Measurements from ENCODE around the gene KCNMA1. TPM values are rescaled to one million over a fixed set of nuclear protein-coding genes. Genes with fewer than 3 reads are reported as not detected.

KCNMA1 gene
- total and polyA plus RNA-seq, 10 of the 15 experiments (the other 5 are each of a cell fraction or from before 2014, with no cell fraction given), result 8.5 to 77.0 (median 21.3) TPM

- no peak for FAIRE-seq
- Histone ChIP-seq H2AFZ (ENCODE audit: control insufficient read depth, low read depth, low read length) (no peak overlapping the region), H3K79me2 (ENCODE audit: control insufficient read depth, insufficient read depth, low read length) (no peaks in the 10 kb centered on the region), H4K20me1 (ENCODE audit: control insufficient read depth, insufficient read depth) (no peaks in the 10 kb centered on the region), H3K27me3 (replicated peaks in 1 of 2; ENCODE audit: control insufficient read depth in 2 of 2, insufficient read depth in 2 of 2, low read length in 1 of 2) (no peaks in the 10 kb centered on the region; a peak in 1 of 4 replicates), H3K36me3 (ENCODE audit: control insufficient read depth in 2 of 2, insufficient read depth in 2 of 2, low read length in 1 of 2) (no peaks in the 10 kb centered on the region; a peak in 1 of 4 replicates), H3K9me3 (replicated peaks; ENCODE audit: control insufficient read depth, insufficient read depth, low read length) (no peaks in the 10 kb centered on the region; the same call in 2 of the 3 replicates), H3K4me1 (ENCODE audit: control insufficient read depth, insufficient read depth, low read length) (no peaks in the 10 kb centered on the region), H3K4me2 (ENCODE audit: control insufficient read depth, insufficient read depth) (no peak overlapping the region), H3K9ac (ENCODE audit: control insufficient read depth, insufficient read depth, low read length) (no peak overlapping the region), H3K4me3 (no peak overlapping the region), H3K27ac (ENCODE audit: control insufficient read depth, insufficient read depth) (no peak overlapping the region)
- DNase-seq (ENCODE audit: low read depth, low spot score), result no peak
- POLR2A ChIA-PET, result interaction anchor here (0.6 to 3.2 kb wide), 7 partner anchors 10 to 147 kb away, joined by 3 to 15 read pairs (median 4); no protein-coding TSS in a partner anchor
- WGBS (ENCODE audit: insufficient coverage, insufficient replicate concordance, low lambda C conversion rate, missing lambda C conversion rate), result 41% methylated on average over 7 of the region's 7 CpGs
- no TSS peak for BruUV-seq (replicated peaks)
- RAD21 ChIA-PET (ENCODE audit: unreplicated experiment), result interaction anchor here (0.6 to 5.9 kb wide), 17 partner anchors 10 to 459 kb away, joined by 3 to 37 read pairs (median 7); no protein-coding TSS in a partner anchor
- in situ Hi-C loops (cut with MboI), result no loop called here
- intact Hi-C loops (cut with micrococcal nuclease; ENCODE audit: unreplicated experiment), result no loop called here
- CTCF ChIA-PET, result interaction anchor here (0.5 to 21.5 kb wide), 22 partner anchors 10 to 1611 kb away, joined by 3 to 532 read pairs (median 3); no protein-coding TSS in a partner anchor
- SMC1A ChIA-PET (ENCODE audit: uncharacterized antibody, unreplicated experiment), result interaction anchor here (0.7 to 5.6 kb wide), 33 partner anchors 9 to 468 kb away, joined by 3 to 39 read pairs (median 6); no protein-coding TSS in a partner anchor
- ATAC-seq, result no peak
- TF ChIP-seq NR2F1 (conservative IDR thresholded peaks at IDR 0.05), result no peak
- TF ChIP-seq CBFB (IDR thresholded peaks at IDR 0.05; ENCODE audit: low read depth), result no peak
These were observed 4.2 kb downstream of the KCNMA1 start for GRCh38 chr10:77633376-77633775.

GRCh38 chr10:77631241-77631640, 6.4 kb downstream of the KCNMA1 start:
- H3K36me3 ChIP-seq (ENCODE audit: control insufficient read depth in 2 of 2, insufficient read depth in 2 of 2, low read length in 1 of 2), result no peaks in the 10 kb centered on the region; a peak in 1 of 4 replicates
- H3K4me2 ChIP-seq (ENCODE audit: control insufficient read depth, insufficient read depth), result no peak overlapping the region
- H3K9ac ChIP-seq (ENCODE audit: control insufficient read depth, insufficient read depth, low read length), result no peak overlapping the region
- no peak overlapping the region for H3K27ac ChIP-seq (ENCODE audit: control insufficient read depth, insufficient read depth)
- RAD21 ChIA-PET (ENCODE audit: unreplicated experiment), result interaction anchor here (1.0 to 1.8 kb wide), 5 partner anchors 8 to 224 kb away, joined by 3 to 6 read pairs (median 4); no protein-coding TSS in a partner anchor
- H3K9me3 ChIP-seq (replicated peaks; ENCODE audit: control insufficient read depth, insufficient read depth, low read length), result no peaks in the 10 kb centered on the region; the same call in 2 of the 3 replicates
- H3K79me2 ChIP-seq (ENCODE audit: control insufficient read depth, insufficient read depth, low read length), result no peaks in the 10 kb centered on the region
- no peak overlapping the region for H2AFZ ChIP-seq (ENCODE audit: control insufficient read depth, low read depth, low read length)
- no TSS peak for BruUV-seq (replicated peaks)
- 32% methylated on average over 7 of the region's 7 CpGs for WGBS (ENCODE audit: insufficient coverage, insufficient replicate concordance, low lambda C conversion rate, missing lambda C conversion rate)
- SMC1A ChIA-PET (ENCODE audit: uncharacterized antibody, unreplicated experiment), result interaction anchor here (1.2 to 5.6 kb wide), 3 partner anchors 18 to 139 kb away, joined by 3 to 33 read pairs (median 13); no protein-coding TSS in a partner anchor
- no peak overlapping the region for H3K4me3 ChIP-seq
- intact Hi-C loops (cut with micrococcal nuclease; ENCODE audit: unreplicated experiment) (no loop called here), in situ Hi-C loops (cut with MboI) (no loop called here)
- POLR2A ChIA-PET, result interaction anchor here (0.6 to 1.2 kb wide), 2 partner anchors 9 to 135 kb away, joined by 3 read pairs; no protein-coding TSS in a partner anchor
- H3K27me3 ChIP-seq (replicated peaks in 1 of 2; ENCODE audit: control insufficient read depth in 2 of 2, insufficient read depth in 2 of 2, low read length in 1 of 2), result no peaks in the 10 kb centered on the region
- DNase-seq (ENCODE audit: low read depth, low spot score) (no peak), FAIRE-seq (no peak), ATAC-seq (no peak)
- CTCF ChIA-PET, result interaction anchor here (0.7 to 21.5 kb wide), 8 partner anchors 10 to 463 kb away, joined by 3 to 532 read pairs (median 3); no protein-coding TSS in a partner anchor
- H3K4me1 ChIP-seq (ENCODE audit: control insufficient read depth, insufficient read depth, low read length), result no peaks in the 10 kb centered on the region
- H4K20me1 ChIP-seq (ENCODE audit: control insufficient read depth, insufficient read depth), result no peaks in the 10 kb centered on the region
- no peak for TF ChIP-seq SKIL (IDR thresholded peaks at IDR 0.05; ENCODE audit: low read depth, poor library complexity, severe bottlenecking)
- no peak for TF ChIP-seq IRF3 (IDR thresholded peaks at IDR 0.05)
- no peak for TF ChIP-seq ESRRA (IDR thresholded peaks at IDR 0.05; ENCODE audit: low read length)
- no peak for TF ChIP-seq WRNIP1 (IDR thresholded peaks at IDR 0.05; ENCODE audit: borderline replicate concordance, low read depth, low read length)
- no peak for TF ChIP-seq SUZ12 (IDR thresholded peaks at IDR 0.05; ENCODE audit: unreplicated experiment)
- no peak for TF ChIP-seq ZNF217 (IDR thresholded peaks at IDR 0.05)
- TF ChIP-seq PKNOX1 (IDR thresholded peaks at IDR 0.05), result no peak
- TF ChIP-seq PBX3 (IDR thresholded peaks at IDR 0.05; ENCODE audit: insufficient replicate concordance, low read depth, low read length), result no peak
- no peak for TF ChIP-seq YY1 (IDR thresholded peaks at IDR 0.05; ENCODE audit: low read depth, low read length)
